Stimulated activated CD8-positive, alpha-beta memory T cell treated with anti-CD3 and anti-CD28 coated beads, Interleukin-4, amount 100 ng/mL, for 1 hour (primary cell): ENCODE measurements around the gene SCAF4.
"Not testable (repeated sequence)": the region's sequence is repeated elsewhere in the genome, so short reads cannot be mapped to it uniquely, and the experiment has no call there.

Experiments used
- DNase-seq, 2 donors: peaks; one replicate each; pipeline ENCODE4 v3.0.0-alpha.2; 2020; ENCODE audit warnings: low read depth in 2 of 2, low spot score in 1 of 2

The SCAF4 gene

GRCh38 chr21:31675960-31676359 is 56.0 kb downstream of the SCAF4 start:
- DNase-seq, result no peak

- DNase-seq, result no peak
Measured at GRCh38 chr21:31675318-31675717, 56.6 kb downstream of the SCAF4 start.

GRCh38 chr21:31673321-31673912 is 58.5 kb downstream of the SCAF4 start:
- no peak for DNase-seq

- no peak for DNase-seq
Measured at GRCh38 chr21:31671931-31672330, 60.0 kb downstream of the SCAF4 start.

GRCh38 chr21:31671146-31671716 is 60.7 kb downstream of the SCAF4 start:
- no peak for DNase-seq

- no peak for DNase-seq
Measured at GRCh38 chr21:31670070-31670469, 61.8 kb downstream of the SCAF4 start.

- no peak for DNase-seq
Measured at GRCh38 chr21:31668651-31669491, 63.0 kb downstream of the SCAF4 start.

- no peak for DNase-seq
Measured at GRCh38 chr21:31667639-31668038, 64.3 kb downstream of the SCAF4 start.

- DNase-seq, result no peak
Measured at GRCh38 chr21:31667132-31667531, 64.8 kb downstream of the SCAF4 start.

GRCh38 chr21:31666445-31667010 is 65.4 kb downstream of the SCAF4 start:
- no peak for DNase-seq

- not testable (repeated sequence) for DNase-seq
Measured at GRCh38 chr21:31665869-31666268, 66.0 kb downstream of the SCAF4 start.

GRCh38 chr21:31665397-31665796 is 66.5 kb downstream of the SCAF4 start:
- no peak for DNase-seq

GRCh38 chr21:31663584-31664249 is 68.2 kb downstream of the SCAF4 start:
- no peak for DNase-seq

GRCh38 chr21:31660591-31660990 is 71.3 kb downstream of the SCAF4 start:
- DNase-seq, result no peak

GRCh38 chr21:31660259-31660565 is 71.7 kb downstream of the SCAF4 start:
- DNase-seq, result no peak

GRCh38 chr21:31659536-31660258 is 72.2 kb downstream of the SCAF4 start, which contains the start of gene SOD1:
Gene SOD1, plus strand, starts transcription at chr21:31659693. Its CDS starts 77 bp downstream, at chr21:31659770.
- peak; percentile 89 to 93 for DNase-seq

GRCh38 chr21:31659286-31659535 is 72.7 kb downstream of the SCAF4 start:
- DNase-seq, result no peak

GRCh38 chr21:31658053-31658452 is 73.9 kb downstream of the SCAF4 start:
- DNase-seq, result no peak

GRCh38 chr21:31656199-31657095 is 75.5 kb downstream of the SCAF4 start:
- no peak for DNase-seq
